ENCODE results near the gene GABRA5. TPM values are rescaled to one million over a fixed set of nuclear protein-coding genes. Genes with fewer than 3 reads are reported as not detected.

The GABRA5 gene
- polyA plus RNA-seq, 3 donors = not detected

GRCh38 chr15:26873846-26874245, 7.0 kb downstream of the GABRA5 start:
- Mint-ChIP-seq H3K27me3 (ENCODE audit: low read depth in 3 of 3) (peaks cover 3 to 6% (median 5%) of the 10 kb centered on the region in 3 donors), H3K27ac (no peak overlapping the region), H3K36me3 (no peaks in the 10 kb centered on the region), H3K9me3 (no peaks in the 10 kb centered on the region), H3K4me3 (no peak overlapping the region), H3K4me1 (no peaks in the 10 kb centered on the region)
- no peaks in the 10 kb centered on the region for H3K9me3 ChIP-seq (replicated peaks in 1 of 2; ENCODE audit: control insufficient read depth in 1 of 2, insufficient read depth in 1 of 2, low read length in 2 of 2)
- H3K79me2 ChIP-seq (ENCODE audit: insufficient read depth, low read length) = no peaks in the 10 kb centered on the region
- H4K20me1 ChIP-seq (ENCODE audit: insufficient read depth, low read length) = no peaks in the 10 kb centered on the region
- H2AFZ ChIP-seq (ENCODE audit: insufficient read depth, low read depth, low read length, poor library complexity, severe bottlenecking) = no peak overlapping the region
- H3K27ac ChIP-seq (ENCODE audit: low read depth in 1 of 2, low read length in 2 of 2) = no peak overlapping the region
- 88% methylated on average over 7 of the region's 8 CpGs for WGBS (ENCODE audit: insufficient coverage)
- intact Hi-C loops (cut with micrococcal nuclease) = no loop called here
- no peak overlapping the region for H3K4me2 ChIP-seq (replicated peaks; ENCODE audit: extremely low read depth, low read length, poor library complexity, severe bottlenecking)
- DNase-seq = no peak
- H3K36me3 ChIP-seq (replicated peaks in 1 of 2; ENCODE audit: control insufficient read depth in 1 of 2, insufficient read depth in 2 of 2, low read length in 2 of 2) = no peaks in the 10 kb centered on the region
- peaks cover 0 to 5% of the 10 kb centered on the region in 2 donors for H3K27me3 ChIP-seq (ENCODE audit: control insufficient read depth in 2 of 2, insufficient read depth in 2 of 2, low read length in 2 of 2)
- H3K9ac ChIP-seq (ENCODE audit: insufficient read depth, low read length, poor library complexity, severe bottlenecking) = no peak overlapping the region
- TF ChIP-seq CTCF (IDR thresholded peaks at IDR 0.05) = no peak
- H3K4me1 ChIP-seq (ENCODE audit: control insufficient read depth in 1 of 2, insufficient read depth in 2 of 2, low read length in 2 of 2) = no peaks in the 10 kb centered on the region
- no peak overlapping the region for H3K4me3 ChIP-seq (replicated peaks in 1 of 3; ENCODE audit: low read depth in 2 of 3, low read length in 3 of 3)

GRCh38 chr15:26874774-26875475, 8.1 kb downstream of the GABRA5 start:
- Histone ChIP-seq H3K4me3 (replicated peaks in 1 of 3; ENCODE audit: low read depth in 2 of 3, low read length in 3 of 3) (no peak overlapping the region), H3K27ac (ENCODE audit: low read depth in 1 of 2, low read length in 2 of 2) (no peak overlapping the region), H3K9me3 (replicated peaks in 1 of 2; ENCODE audit: control insufficient read depth in 1 of 2, insufficient read depth in 1 of 2, low read length in 2 of 2) (no peaks in the 10 kb centered on the region), H3K4me1 (ENCODE audit: control insufficient read depth in 1 of 2, insufficient read depth in 2 of 2, low read length in 2 of 2) (no peaks in the 10 kb centered on the region), H3K79me2 (ENCODE audit: insufficient read depth, low read length) (no peaks in the 10 kb centered on the region), H3K4me2 (replicated peaks; ENCODE audit: extremely low read depth, low read length, poor library complexity, severe bottlenecking) (no peak overlapping the region), H3K27me3 (ENCODE audit: control insufficient read depth in 2 of 2, insufficient read depth in 2 of 2, low read length in 2 of 2) (no peaks in the 10 kb centered on the region), H3K9ac (ENCODE audit: insufficient read depth, low read length, poor library complexity, severe bottlenecking) (no peak overlapping the region), H4K20me1 (ENCODE audit: insufficient read depth, low read length) (no peaks in the 10 kb centered on the region), H3K36me3 (replicated peaks in 1 of 2; ENCODE audit: control insufficient read depth in 1 of 2, insufficient read depth in 2 of 2, low read length in 2 of 2) (no peaks in the 10 kb centered on the region), H2AFZ (ENCODE audit: insufficient read depth, low read depth, low read length, poor library complexity, severe bottlenecking) (no peak overlapping the region)
- Mint-ChIP-seq H3K27ac (no peak overlapping the region), H3K9me3 (no peaks in the 10 kb centered on the region), H3K36me3 (no peaks in the 10 kb centered on the region), H3K4me3 (no peak overlapping the region), H3K4me1 (no peaks in the 10 kb centered on the region), H3K27me3 (ENCODE audit: low read depth in 3 of 3) (peaks cover 0 to 3% (median 0%) of the 10 kb centered on the region in 3 donors)
- WGBS (ENCODE audit: insufficient coverage) = 77% methylated on average over 5 of the region's 6 CpGs
- TF ChIP-seq CTCF (IDR thresholded peaks at IDR 0.05) = no peak
- no peak for DNase-seq
- intact Hi-C loops (cut with micrococcal nuclease) = no loop called here
